HCT116 (cell line): Measurements from ENCODE around the gene ACTN1. TPM values are rescaled to one million over a fixed set of nuclear protein-coding genes. Genes with fewer than 3 reads are reported as not detected.

Experiments used
- ATAC-seq: fragments of 200-7000 bp; cut with Tn5 transposase; 2 replicates; pipeline ENCODE4 v1.9.1; 2020; ENCODE audit warnings: mild to moderate bottlenecking, moderate library complexity
- BruUV-seq: library from RNA; stranded (reverse); fragments of 400-500 nt; replicated peaks from 2 replicates; lab custom pipeline; 2021; lab: Mats Ljungman, UMichigan
- CTCF ChIA-PET: fragments of 300-600 bp; sonication (Branson Sonifier 250); formaldehyde crosslinking; loops from one replicate; lab custom pipeline; 2021; ENCODE audit warnings: antibody characterized with exemption; lab: Charles Lee
- POLR2A ChIA-PET: fragments of 300-600, 350-600 bp; sonication (Branson Sonifier 250); formaldehyde crosslinking; loops from one replicate; lab custom pipeline; 2021; ENCODE audit warnings: antibody characterized with exemption; lab: Charles Lee
- RAD21 ChIA-PET, 2 experiments: fragments of 300-600 bp; sonication (Branson Sonifier 250); formaldehyde crosslinking; loops; one replicate each; lab custom pipeline; 2023; ENCODE audit warnings: low total read pairs in 2 of 2; ENCODE audit not compliant: uncharacterized antibody in 2 of 2, unreplicated experiment in 2 of 2, low non-redundant PET in 1 of 2; lab: Charles Lee
- DNase-seq: peaks from one replicate; pipeline ENCODE4 v3.0.0-alpha.2; 2010; ENCODE audit warnings: low read depth, low spot score
- H2AFZ ChIP-seq: fragments of 200-600 bp; shearing (Covaris generic), sonication (generic); 2 replicates; pipeline ENCODE4 v1.6.1; 2017; ENCODE audit warnings: low read depth, mixed run types, mixed read lengths, antibody characterized with exemption, low read length; ENCODE audit not compliant: poor library complexity, severe bottlenecking
- H3K27ac ChIP-seq: 2 replicates; pipeline ENCODE4 v1.5.1; 2012; ENCODE audit warnings: low read depth, low read length
- H3K27me3 ChIP-seq: fragments of 200-600 bp; sonication (generic); 2 replicates; pipeline ENCODE4 v1.6.1; 2016; ENCODE audit warnings: mixed run types, low read length, mixed read lengths; ENCODE audit not compliant: insufficient read depth
- H3K36me3 ChIP-seq, 2 experiments: fragments of 200-500 bp in 1 of 2; fragments of 200-600 bp in 1 of 2; sonication (Bioruptor generic) in 1 of 2; sonication (generic) in 1 of 2; 2 replicates each; pipeline versions ENCODE4 v1.5.1 to v1.6.1; 2014 to 2016; ENCODE audit warnings: low read length in 2 of 2, inconsistent platforms in 1 of 2, mixed read lengths in 1 of 2, mixed run types in 1 of 2; ENCODE audit not compliant: insufficient read depth in 2 of 2, control insufficient read depth in 1 of 2
- H3K4me1 ChIP-seq, 2 experiments: fragments of 200-600 bp in 1 of 2; sonication (generic) in 1 of 2; 2 replicates each; pipeline versions ENCODE4 v1.5.1 to v1.6.1; 2012 to 2017; ENCODE audit warnings: low read length in 2 of 2, inconsistent platforms in 1 of 2, mild to moderate bottlenecking in 1 of 2, mixed read lengths in 1 of 2, mixed run types in 1 of 2, moderate library complexity in 1 of 2; ENCODE audit not compliant: insufficient read depth in 2 of 2, control insufficient read depth in 1 of 2
- H3K4me2 ChIP-seq: fragments of 200-600 bp; sonication (generic); 2 replicates; pipeline ENCODE4 v1.6.1; 2017; ENCODE audit warnings: mixed run types, low read length, mixed read lengths
- H3K4me3 ChIP-seq, 2 experiments: fragments of 200-600 bp in 1 of 2; sonication (generic) in 1 of 2; replicated peaks in 1 of 2; 2 replicates each; pipeline ENCODE4 v1.5.1; 2011 to 2016; ENCODE audit warnings: low read length in 2 of 2, control low read depth in 1 of 2, low read depth in 1 of 2, mild to moderate bottlenecking in 1 of 2, mixed read lengths in 1 of 2, mixed run types in 1 of 2
- H3K79me2 ChIP-seq: fragments of 200-600 bp; sonication (generic); 2 replicates; pipeline ENCODE4 v1.6.1; 2017; ENCODE audit warnings: mild to moderate bottlenecking, mixed run types, low read length, moderate library complexity, mixed read lengths; ENCODE audit not compliant: insufficient read depth
- H3K9ac ChIP-seq: fragments of 200-600 bp; sonication (generic); 2 replicates; pipeline ENCODE4 v1.6.1; 2016; ENCODE audit warnings: low read length, mixed read lengths
- H3K9me2 ChIP-seq: fragments of 200-600 bp; sonication (generic), shearing (Covaris generic); 2 replicates; pipeline ENCODE4 v1.6.1; 2017; ENCODE audit warnings: mixed run types, mild to moderate bottlenecking, moderate library complexity; ENCODE audit not compliant: insufficient read depth
- H3K9me3 ChIP-seq, 2 experiments: fragments of 200-500 bp in 1 of 2; fragments of 200-600 bp in 1 of 2; sonication (Bioruptor generic) in 1 of 2; sonication (generic) in 1 of 2; 2 replicates each; pipeline ENCODE4 v1.6.1; 2014 to 2017; ENCODE audit warnings: low read length in 2 of 2, mixed read lengths in 2 of 2, inconsistent platforms in 1 of 2, low read depth in 1 of 2, mild to moderate bottlenecking in 1 of 2, mixed run types in 1 of 2, moderate library complexity in 1 of 2; ENCODE audit not compliant: control insufficient read depth in 1 of 2, insufficient read depth in 1 of 2
- H4K20me1 ChIP-seq: fragments of 200-600 bp; sonication (generic), shearing (Covaris generic); 2 replicates; pipeline ENCODE4 v1.6.1; 2017; ENCODE audit warnings: mixed run types, mild to moderate bottlenecking, moderate library complexity; ENCODE audit not compliant: insufficient read depth
- CEBPB ChIP-seq: IDR thresholded peaks from 2 replicates; pipeline ENCODE4 v1.6.1; 2012; ENCODE audit warnings: low read depth
- CTCF ChIP-seq, 3 experiments: fragments of 200-600 bp in 1 of 3; sonication (generic) in 1 of 3; IDR thresholded peaks in 2 of 3; conservative IDR thresholded peaks in 1 of 3; 2 replicates each; pipeline ENCODE4 v1.5.1; 2012 to 2017; ENCODE audit warnings: low read depth in 2 of 3, low read length in 2 of 3, antibody characterized with exemption in 1 of 3, borderline replicate concordance in 1 of 3, control low read depth in 1 of 3, mild to moderate bottlenecking in 1 of 3, mixed read lengths in 1 of 3, mixed run types in 1 of 3, moderate library complexity in 1 of 3; ENCODE audit not compliant: insufficient read depth in 1 of 3
- EZH2 ChIP-seq: fragments of 200-600 bp; sonication (generic); IDR thresholded peaks from 2 replicates; pipeline ENCODE4 v1.6.1; 2017; ENCODE audit warnings: antibody characterized with exemption, mixed run types
- EZH2phosphoT487 ChIP-seq: fragments of 200-600 bp; IDR thresholded peaks from 2 replicates; pipeline ENCODE4 v1.6.1; 2018; ENCODE audit warnings: antibody characterized with exemption, borderline replicate concordance
- FOSL1 ChIP-seq: IDR thresholded peaks from 2 replicates; pipeline ENCODE4 v1.6.1; 2012; ENCODE audit warnings: low read depth
- POLR2A ChIP-seq: IDR thresholded peaks from 2 replicates; pipeline ENCODE4 v1.7.0; 2011; ENCODE audit warnings: borderline replicate concordance; ENCODE audit not compliant: insufficient read depth, insufficient read length; ENCODE audit errors: extremely low read depth
- RAD21 ChIP-seq: IDR thresholded peaks from 2 replicates; pipeline ENCODE4 v1.6.1; 2012; ENCODE audit warnings: low read depth, mild to moderate bottlenecking
- REST ChIP-seq: IDR thresholded peaks from 2 replicates; pipeline ENCODE4 v1.6.1; 2012; ENCODE audit warnings: low read depth
- SIN3A ChIP-seq: IDR thresholded peaks from 2 replicates; pipeline ENCODE4 v1.6.1; 2012; ENCODE audit warnings: low read depth
- SRF ChIP-seq: IDR thresholded peaks from 2 replicates; pipeline ENCODE4 v1.6.1; 2012; ENCODE audit warnings: low read depth
- YY1 ChIP-seq: IDR thresholded peaks from 2 replicates; pipeline ENCODE4 v1.6.1; 2011; ENCODE audit warnings: low read length, low read depth, moderate library complexity, mild to moderate bottlenecking; ENCODE audit not compliant: insufficient replicate concordance; ENCODE audit errors: extremely low read depth
- ZNF274 ChIP-seq: fragments of 200-500 bp; sonication (Bioruptor generic); IDR thresholded peaks from 2 replicates; pipeline ENCODE4 v1.6.1; 2014; ENCODE audit warnings: mild to moderate bottlenecking, low read depth, low read length, inconsistent platforms
- intact Hi-C: fragments of 100-400 bp; cut with micrococcal nuclease; formaldehyde crosslinking; loops from 2 replicates; pipeline ENCODE4 v1.10.0; 2022
- total RNA-seq: library from RNA; stranded (reverse); gene quantifications from one replicate; pipeline ENCODE4 v1.2.1, GENCODE V29; 2021; ENCODE audit not compliant: unreplicated experiment

The ACTN1 gene
- total RNA-seq, 1 experiment from 2014 or later: 123 TPM

- no peaks in the 10 kb centered on the region for H3K27me3 ChIP-seq
- no peak for TF ChIP-seq CEBPB
- no peak for TF ChIP-seq ZNF274
- no peak for TF ChIP-seq YY1
- TF ChIP-seq EZH2: no peak
- no peak for TF ChIP-seq EZH2phosphoT487
- no peak overlapping the region for H2AFZ ChIP-seq
- intact Hi-C loops: no loop called here
- ChIA-PET CTCF (no interaction called here), POLR2A (no interaction called here), RAD21 (no interaction called here)
- H3K36me3 ChIP-seq: peaks cover 0 to 12% of the 10 kb centered on the region in 2 experiments; a peak in 1 of 4 replicates
- peaks cover 4 to 6% of the 10 kb centered on the region in 2 experiments; a peak in 2 of 4 replicates for H3K9me3 ChIP-seq
- ATAC-seq: no peak
- H3K27ac ChIP-seq: no peak overlapping the region
- 0 out of 2 replicates have a peak, but pooled peaks cover 3% of the 10 kb centered on the region for H4K20me1 ChIP-seq
- no peak overlapping the region for H3K4me3 ChIP-seq
- H3K9me2 ChIP-seq: no peaks in the 10 kb centered on the region
- peaks cover 5 to 9% of the 10 kb centered on the region in 2 experiments; a peak in 2 of 4 replicates for H3K4me1 ChIP-seq
- H3K79me2 ChIP-seq: peaks cover 71% of the 10 kb centered on the region
- DNase-seq: no peak
- no TSS peak for BruUV-seq
- no peak overlapping the region for H3K9ac ChIP-seq
- no peak overlapping the region for H3K4me2 ChIP-seq
Observed at GRCh38 chr14:68931063-68931462, 48.0 kb downstream of the ACTN1 start.

- Histone ChIP-seq H3K4me3 (no peak overlapping the region), H4K20me1 (0 out of 2 replicates have a peak, but pooled peaks cover 3% of the 10 kb centered on the region), H3K27me3 (no peaks in the 10 kb centered on the region), H3K27ac (no peak overlapping the region), H3K9me3 (peaks cover 5 to 9% of the 10 kb centered on the region in 2 experiments; a peak in 2 of 4 replicates), H3K79me2 (peaks cover 69% of the 10 kb centered on the region), H3K4me1 (peaks cover 0 to 3% of the 10 kb centered on the region in 2 experiments; a peak in 1 of 4 replicates), H3K4me2 (no peak overlapping the region), H3K9me2 (no peaks in the 10 kb centered on the region), H3K9ac (no peak overlapping the region), H2AFZ (no peak overlapping the region), H3K36me3 (peaks cover 0 to 21% of the 10 kb centered on the region in 2 experiments; a peak in 1 of 4 replicates)
- TF ChIP-seq SRF (no peak), REST (no peak), POLR2A (no peak), FOSL1 (no peak), RAD21 (no peak), CTCF (IDR thresholded peaks at IDR 0.05 in 2 of 3, conservative IDR thresholded peaks at IDR 0.05 in 1 of 3; ENCODE audit: borderline replicate concordance in 1 of 3, insufficient read depth in 1 of 3, low read depth in 2 of 3, low read length in 2 of 3) (no peak), ZNF274 (no peak), SIN3A (no peak)
- ChIA-PET CTCF (no interaction called here), POLR2A (no interaction called here), RAD21 (no interaction called here)
- no TSS peak for BruUV-seq
- ATAC-seq (no peak), DNase-seq (no peak)
- intact Hi-C loops: no loop called here
Observed at GRCh38 chr14:68929623-68930307, 49.3 kb downstream of the ACTN1 start.
